ENCODE results near the gene RNF34. TPM values are rescaled to one million over a fixed set of nuclear protein-coding genes. Genes with fewer than 3 reads are reported as not detected.

Gene RNF34
- total RNA-seq, 1 experiment from 2014 or later: 66.2 TPM

DNA sequence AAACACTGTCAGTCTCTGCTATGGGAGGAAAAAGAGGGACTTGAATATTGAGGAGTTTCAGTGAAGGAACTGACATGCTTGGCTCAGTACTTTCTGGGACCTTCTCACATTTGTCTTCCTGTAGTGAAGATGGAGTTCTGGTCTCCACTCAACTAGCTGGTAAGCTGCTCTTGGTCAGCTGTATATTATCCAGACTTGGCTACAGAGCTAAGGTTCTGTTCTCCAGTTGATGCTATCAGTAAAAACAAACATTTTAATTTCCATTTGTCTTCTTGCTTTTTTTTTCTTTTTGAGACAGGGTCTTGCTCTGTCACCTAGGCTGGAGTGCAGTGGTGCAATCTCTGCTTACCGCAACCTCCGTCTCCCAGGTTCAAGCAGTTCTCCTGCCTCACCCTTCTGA, 5.3 kb downstream of the RNF34 start:
- H3K9me3 ChIP-seq (replicated peaks): no peaks in the 10 kb centered on the region
- DNase-seq: no peak
- H3K4me3 ChIP-seq: no peak overlapping the region
- peaks cover 10% of the 10 kb centered on the region for H3K4me1 ChIP-seq
- H3K36me3 ChIP-seq: peaks cover 37% of the 10 kb centered on the region
- H3K27ac ChIP-seq: no peak overlapping the region
- no peaks in the 10 kb centered on the region for H3K27me3 ChIP-seq

GRCh38 chr12:121413917-121414316, 14.0 kb downstream of the RNF34 start:
- H3K4me1 ChIP-seq: no peaks in the 10 kb centered on the region
- no peak overlapping the region for H3K4me3 ChIP-seq
- no peak for DNase-seq
- peaks cover 24% of the 10 kb centered on the region for H3K36me3 ChIP-seq
- no peaks in the 10 kb centered on the region for H3K27me3 ChIP-seq
- H3K9me3 ChIP-seq (replicated peaks): no peaks in the 10 kb centered on the region
- H3K27ac ChIP-seq: no peak overlapping the region

DNA sequence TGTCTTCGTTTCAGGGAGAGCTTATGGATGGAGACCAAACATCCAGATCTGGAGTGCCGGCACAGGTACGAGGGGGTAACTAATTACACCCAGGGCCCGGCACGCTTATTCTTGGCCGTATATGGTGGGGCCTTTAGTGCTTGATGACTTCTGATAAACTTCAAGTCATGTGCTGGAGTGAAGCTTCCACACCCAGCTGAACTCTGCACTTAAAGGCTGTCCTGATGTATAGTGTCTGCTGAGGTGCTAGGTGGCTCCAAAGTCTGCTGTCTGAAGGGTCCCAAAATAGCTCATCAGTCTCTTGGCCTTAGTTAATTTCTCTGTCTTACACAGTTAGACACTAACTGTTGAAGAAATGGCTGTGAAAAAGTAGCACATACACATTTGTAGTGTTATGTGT, 17.9 kb downstream of the RNF34 start:
- Histone ChIP-seq H3K27me3 (no peaks in the 10 kb centered on the region), H3K36me3 (peaks cover 38% of the 10 kb centered on the region), H3K9me3 (replicated peaks) (no peaks in the 10 kb centered on the region), H3K4me3 (no peak overlapping the region), H3K4me1 (no peaks in the 10 kb centered on the region), H3K27ac (no peak overlapping the region)
- DNase-seq: no peak

- H3K36me3 ChIP-seq: peaks cover 56% of the 10 kb centered on the region
Measured at GRCh38 chr12:121420109-121420508, 20.2 kb downstream of the RNF34 start.

DNA sequence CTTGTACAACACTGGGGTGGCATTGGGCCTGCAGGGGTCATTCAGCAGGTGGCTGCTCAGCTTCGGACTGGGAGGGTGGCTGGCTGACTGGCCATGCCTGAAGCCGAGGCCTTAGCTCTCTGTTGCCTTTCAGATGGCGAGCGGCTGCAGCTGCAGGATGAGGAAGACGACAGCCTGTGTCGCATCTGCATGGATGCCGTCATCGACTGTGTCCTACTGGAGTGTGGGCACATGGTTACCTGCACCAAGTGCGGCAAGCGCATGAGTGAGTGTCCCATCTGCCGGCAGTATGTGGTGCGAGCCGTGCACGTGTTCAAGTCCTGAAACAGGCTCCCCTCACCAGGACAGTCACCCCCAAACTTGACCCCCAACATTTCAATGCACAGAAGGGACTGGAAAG, 23.3 kb downstream of the RNF34 start:
- Histone ChIP-seq H3K9me3 (replicated peaks) (no peaks in the 10 kb centered on the region), H3K4me1 (no peaks in the 10 kb centered on the region), H3K27ac (no peak overlapping the region), H3K4me3 (no peak overlapping the region), H3K27me3 (no peaks in the 10 kb centered on the region), H3K36me3 (peaks cover 56% of the 10 kb centered on the region)
- no peak for DNase-seq

More at GRCh38 chr12:121420109-121420508, 20.2 kb downstream of the RNF34 start:
- no peak overlapping the region for H3K4me3 ChIP-seq
- no peaks in the 10 kb centered on the region for H3K4me1 ChIP-seq
- H3K27ac ChIP-seq: no peak overlapping the region
- no peaks in the 10 kb centered on the region for H3K27me3 ChIP-seq
- H3K9me3 ChIP-seq (replicated peaks): no peaks in the 10 kb centered on the region
- DNase-seq: no peak

DNA sequence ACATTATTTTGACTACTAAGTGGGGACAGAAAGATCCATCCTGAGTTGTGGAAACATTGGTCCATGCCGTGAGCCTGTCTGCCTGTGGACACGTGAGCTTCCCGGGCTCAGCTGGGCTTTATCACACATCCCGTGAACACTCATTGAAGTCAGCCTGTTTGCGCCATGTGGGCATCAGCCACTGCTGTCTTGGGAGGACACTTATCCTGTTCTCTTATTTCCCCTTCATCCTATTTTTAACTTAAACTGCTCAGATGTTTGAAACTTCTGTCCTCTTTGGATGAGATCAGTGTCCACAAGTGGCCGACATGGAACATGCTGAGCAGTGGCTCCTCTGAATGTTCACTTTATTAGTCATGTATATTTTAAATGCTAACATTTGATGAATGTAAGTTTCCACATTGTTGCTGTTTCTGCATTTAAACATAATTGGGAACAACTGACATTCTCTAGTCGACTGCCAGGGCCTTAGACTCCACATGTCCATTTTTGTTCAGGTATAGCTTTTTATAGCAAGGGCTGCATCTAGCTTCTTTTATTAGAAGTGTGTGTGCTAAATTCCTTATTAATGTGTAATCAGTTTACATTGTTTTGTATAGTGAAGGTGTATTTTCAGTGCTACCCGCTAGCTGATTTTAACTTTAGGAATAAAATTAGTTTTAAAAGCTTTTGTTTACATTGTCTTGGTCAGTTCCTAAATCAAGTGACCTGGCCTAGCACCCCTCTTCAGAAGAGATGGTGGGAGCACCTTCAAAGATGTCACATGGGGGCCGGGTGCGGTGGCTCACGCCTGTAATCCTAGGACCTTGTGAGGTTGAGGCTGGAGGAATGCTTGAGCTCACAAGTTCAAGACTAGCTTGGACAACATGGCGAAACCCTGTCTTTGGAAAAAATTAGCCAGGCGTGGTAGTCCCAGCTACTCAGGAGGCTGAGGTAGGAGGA, 24.0 kb downstream of the RNF34 start:
- no peaks in the 10 kb centered on the region for H3K9me3 ChIP-seq (replicated peaks)
- no peak for DNase-seq
- H3K27me3 ChIP-seq: no peaks in the 10 kb centered on the region
- no peak overlapping the region for H3K4me3 ChIP-seq
- no peaks in the 10 kb centered on the region for H3K4me1 ChIP-seq
- peaks cover 61% of the 10 kb centered on the region for H3K36me3 ChIP-seq
- H3K27ac ChIP-seq: no peak overlapping the region

- peaks cover 68% of the 10 kb centered on the region for H3K36me3 ChIP-seq
- no peaks in the 10 kb centered on the region for H3K27me3 ChIP-seq
- no peaks in the 10 kb centered on the region for H3K9me3 ChIP-seq (replicated peaks)
- H3K4me1 ChIP-seq: no peaks in the 10 kb centered on the region
- no peak overlapping the region for H3K4me3 ChIP-seq
- no peak for DNase-seq
- no peak overlapping the region for H3K27ac ChIP-seq
Measured at GRCh38 chr12:121424624-121424975, 24.7 kb downstream of the RNF34 start.

- Histone ChIP-seq H3K4me3 (no peak overlapping the region), H3K36me3 (peaks cover 78% of the 10 kb centered on the region), H3K4me1 (no peaks in the 10 kb centered on the region), H3K27ac (no peak overlapping the region), H3K27me3 (no peaks in the 10 kb centered on the region), H3K9me3 (replicated peaks) (no peaks in the 10 kb centered on the region)
- DNase-seq: no peak
Measured at GRCh38 chr12:121427556-121428050, 27.7 kb downstream of the RNF34 start.

DNA sequence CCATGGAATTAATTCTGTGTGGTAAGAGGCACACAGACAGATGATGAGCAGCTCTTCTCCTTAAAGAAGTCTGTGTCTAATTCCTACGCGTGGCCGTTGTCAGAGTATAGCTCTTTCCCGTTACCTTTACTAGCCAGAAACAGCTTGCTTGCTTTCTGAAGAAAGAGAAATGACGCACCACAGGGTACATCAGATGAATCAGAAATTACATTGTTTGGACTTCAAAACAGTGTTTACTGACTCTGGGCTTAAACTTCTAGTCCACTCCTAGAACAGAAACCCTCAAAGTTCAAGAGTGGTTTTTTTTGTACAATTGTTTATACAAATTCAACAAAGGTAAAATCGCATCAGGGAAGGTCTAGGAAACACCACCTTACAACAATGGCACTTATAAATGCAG, 29.0 kb downstream of the RNF34 start:
- Histone ChIP-seq H3K4me3 (no peak overlapping the region), H3K36me3 (peaks cover 81% of the 10 kb centered on the region), H3K4me1 (no peaks in the 10 kb centered on the region), H3K27me3 (no peaks in the 10 kb centered on the region), H3K27ac (no peak overlapping the region), H3K9me3 (replicated peaks) (no peaks in the 10 kb centered on the region)
- DNase-seq: no peak

- Histone ChIP-seq H3K36me3 (peaks cover 77% of the 10 kb centered on the region), H3K9me3 (replicated peaks) (no peaks in the 10 kb centered on the region), H3K4me3 (no peak overlapping the region), H3K4me1 (no peaks in the 10 kb centered on the region), H3K27me3 (no peaks in the 10 kb centered on the region), H3K27ac (no peak overlapping the region)
- no peak for DNase-seq
Measured at GRCh38 chr12:121430833-121431415, 31.0 kb downstream of the RNF34 start.

DNA sequence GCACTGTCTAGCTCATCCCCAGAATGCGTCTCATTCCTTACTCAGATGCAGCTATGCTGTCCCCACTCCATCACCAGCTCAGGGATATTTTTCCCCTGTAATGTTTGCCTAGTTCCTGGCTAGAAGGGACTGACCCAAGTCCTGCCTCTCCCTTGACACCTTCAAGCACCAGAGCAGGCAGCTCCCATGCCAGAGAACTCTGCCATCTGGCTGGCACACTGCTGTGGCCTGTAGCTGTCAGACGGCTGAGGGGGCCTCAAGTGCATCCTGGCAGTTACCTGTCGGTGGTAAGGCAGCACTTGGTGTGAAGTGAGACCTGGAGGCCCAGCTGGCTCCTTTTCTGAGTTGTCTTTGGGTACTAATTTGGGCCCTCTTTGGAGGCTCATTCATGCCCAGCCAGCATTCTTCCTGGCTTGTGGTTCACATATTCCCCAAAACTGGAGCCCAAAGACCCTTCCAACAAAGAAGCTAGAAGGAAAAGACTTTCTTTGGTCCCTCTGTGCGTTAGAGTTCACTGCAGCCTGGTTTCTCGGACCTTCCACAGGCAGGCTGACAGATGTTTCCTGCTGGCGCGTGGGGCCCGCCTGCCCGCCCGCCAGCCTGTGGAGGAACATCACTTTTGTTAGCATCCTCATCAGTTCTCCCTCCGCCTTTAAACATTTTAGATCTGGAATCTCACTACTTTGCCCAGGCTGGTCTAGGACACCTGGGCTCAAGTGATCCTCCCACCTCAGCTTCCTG, 33.0 kb downstream of the RNF34 start:
- Histone ChIP-seq H3K27me3 (no peaks in the 10 kb centered on the region), H3K27ac (no peak overlapping the region), H3K4me3 (no peak overlapping the region), H3K9me3 (replicated peaks) (no peaks in the 10 kb centered on the region), H3K36me3 (peaks cover 71% of the 10 kb centered on the region), H3K4me1 (no peaks in the 10 kb centered on the region)
- DNase-seq: no peak

DNA sequence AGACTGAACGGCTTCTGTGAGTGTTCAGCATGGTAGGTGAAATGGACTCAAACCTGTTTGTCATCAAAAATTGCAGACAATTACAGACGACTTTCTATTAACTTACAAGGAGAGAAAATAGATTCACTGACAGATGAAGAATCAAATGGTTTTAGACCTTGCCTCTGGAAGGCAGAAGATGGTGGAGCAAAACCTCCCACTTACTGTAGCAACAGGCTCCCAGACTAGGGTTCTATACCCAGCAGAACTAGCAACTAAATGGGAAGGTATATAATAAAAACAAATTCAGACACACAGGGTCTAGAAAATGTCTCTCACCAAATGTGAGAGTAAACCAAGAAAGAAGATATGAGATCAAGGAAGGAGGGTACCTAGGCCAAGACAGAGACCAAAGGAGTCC, 36.8 kb downstream of the RNF34 start:
- H3K4me3 ChIP-seq: no peak overlapping the region
- peaks cover 50% of the 10 kb centered on the region for H3K36me3 ChIP-seq
- no peaks in the 10 kb centered on the region for H3K27me3 ChIP-seq
- H3K4me1 ChIP-seq: no peaks in the 10 kb centered on the region
- no peak for DNase-seq
- no peak overlapping the region for H3K27ac ChIP-seq
- H3K9me3 ChIP-seq (replicated peaks): no peaks in the 10 kb centered on the region

- Histone ChIP-seq H3K4me1 (no peaks in the 10 kb centered on the region), H3K27me3 (no peaks in the 10 kb centered on the region), H3K9me3 (replicated peaks) (no peaks in the 10 kb centered on the region), H3K4me3 (no peak overlapping the region), H3K27ac (no peak overlapping the region), H3K36me3 (peaks cover 34% of the 10 kb centered on the region)
- no peak for DNase-seq
Measured at GRCh38 chr12:121438905-121439304, 39.0 kb downstream of the RNF34 start.

DNA sequence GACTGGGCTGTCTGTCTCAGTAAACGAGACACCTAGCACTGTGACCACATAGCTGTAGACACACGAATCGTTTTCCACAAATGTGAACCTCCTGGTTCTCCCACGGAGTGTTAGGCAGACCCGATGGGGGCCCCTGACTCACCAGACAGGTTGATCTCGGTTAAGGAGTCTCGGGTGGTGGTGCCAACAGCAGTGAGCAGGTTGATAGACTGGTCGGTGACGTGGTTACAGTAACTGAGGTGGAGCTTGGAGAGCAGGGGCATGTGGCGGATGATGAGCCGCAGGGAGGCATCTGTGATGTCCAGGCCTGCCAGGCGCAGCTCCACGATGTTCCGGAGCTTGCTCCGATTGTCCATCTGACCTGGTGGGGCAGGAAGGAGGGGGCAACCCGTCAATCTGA, 39.8 kb downstream of the RNF34 start:
- Histone ChIP-seq H3K27ac (no peak overlapping the region), H3K36me3 (peaks cover 33% of the 10 kb centered on the region), H3K27me3 (no peaks in the 10 kb centered on the region)

DNA sequence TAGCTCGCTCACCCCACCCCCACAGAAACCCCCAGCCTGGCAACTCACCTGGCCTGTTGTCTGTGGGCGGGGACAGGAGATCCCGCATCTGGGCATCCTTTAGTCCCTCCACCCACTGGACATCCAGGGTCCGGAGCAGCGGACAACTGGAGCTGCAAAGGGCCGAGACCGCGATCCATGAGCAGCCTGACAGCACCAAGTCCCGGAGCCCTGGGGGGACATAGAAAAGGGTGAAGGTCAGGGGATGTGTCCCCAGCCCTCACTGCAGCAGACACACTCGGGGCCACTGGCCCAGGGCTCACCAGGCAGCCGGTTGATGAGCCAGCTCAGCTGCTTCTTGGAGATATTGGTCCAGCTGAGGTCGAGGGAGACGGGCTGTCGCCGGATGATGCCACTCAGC, 40.9 kb downstream of the RNF34 start:
- no peak overlapping the region for H3K4me3 ChIP-seq
- no peak for DNase-seq
- peaks cover 27% of the 10 kb centered on the region; the same call in 1 of the 2 replicates for H3K36me3 ChIP-seq
- H3K9me3 ChIP-seq (replicated peaks): no peaks in the 10 kb centered on the region
- no peak overlapping the region for H3K27ac ChIP-seq
- no peaks in the 10 kb centered on the region for H3K27me3 ChIP-seq
- no peaks in the 10 kb centered on the region for H3K4me1 ChIP-seq

More for the DNA sequence above, 39.8 kb downstream of the RNF34 start:
- no peak overlapping the region for H3K4me3 ChIP-seq
- no peak for DNase-seq
- H3K9me3 ChIP-seq (replicated peaks): no peaks in the 10 kb centered on the region
- H3K4me1 ChIP-seq: no peaks in the 10 kb centered on the region
